HG02852 (cell line): ENCODE measurements around the gene ZRANB1.

ENCODE experiments used
- ATAC-seq: cut with Tn5 transposase; IDR thresholded peaks from one replicate; pipeline ENCODE4 v1.9.1; 2021; ENCODE audit warnings: mild to moderate bottlenecking, moderate library complexity; ENCODE audit not compliant: unreplicated experiment

ZRANB1 gene

DNA sequence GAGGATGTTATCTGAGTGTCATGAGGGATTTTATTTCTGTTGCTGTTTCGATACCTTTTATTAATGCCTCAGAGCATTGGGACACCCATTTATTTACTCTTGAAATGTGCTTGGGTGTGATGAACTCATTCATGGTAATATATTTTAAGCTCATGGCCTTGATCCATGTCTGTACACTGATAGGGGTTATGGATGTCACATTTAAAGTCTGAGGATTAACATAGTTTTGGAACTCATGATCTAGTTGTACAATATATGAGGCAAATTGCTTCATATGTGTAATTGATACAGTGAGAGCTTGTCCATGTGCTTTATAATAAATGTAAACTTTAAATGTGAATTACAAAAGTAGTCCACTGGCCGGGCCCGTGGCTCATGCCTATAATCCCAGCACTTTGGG, 23.0 kb upstream of the ZRANB1 start:
- ATAC-seq = no peak

DNA sequence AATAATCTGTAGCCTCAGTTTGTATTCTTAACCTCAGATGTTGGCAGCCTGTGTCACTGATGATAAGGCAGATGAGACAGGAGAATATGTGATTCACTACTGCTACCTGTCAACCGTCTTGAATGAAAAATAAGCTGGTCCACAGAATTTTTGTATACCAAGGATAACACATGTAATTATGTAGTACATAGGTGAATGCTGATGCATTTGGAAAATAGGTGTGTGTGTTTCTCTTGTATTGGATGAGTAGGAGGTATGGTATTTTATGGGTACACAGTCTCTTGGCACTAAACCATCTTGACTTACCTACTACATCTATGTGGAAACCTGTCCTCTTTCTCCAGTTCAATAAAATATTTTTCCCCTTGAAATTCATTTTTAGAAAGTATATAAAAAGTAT, 20.7 kb upstream of the ZRANB1 start:
- ATAC-seq = no peak

DNA sequence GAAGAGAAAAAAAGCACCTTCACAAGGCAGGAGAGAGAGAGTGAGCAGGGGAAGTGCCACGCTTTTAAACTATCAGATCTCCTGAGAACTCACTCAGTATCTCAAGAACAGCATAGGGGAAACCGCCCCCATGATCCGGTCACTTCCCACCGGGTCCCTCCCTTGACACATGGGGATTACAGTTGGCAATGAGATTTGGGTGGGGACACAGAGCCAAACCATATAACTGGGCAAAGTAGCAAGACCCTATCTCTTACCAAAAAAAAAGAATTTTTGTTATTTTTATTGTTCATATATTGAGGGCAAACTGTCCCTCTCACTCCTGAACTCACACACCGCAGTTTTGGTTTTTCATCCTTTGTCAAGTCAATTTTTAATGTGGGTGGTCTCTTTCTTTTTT, 18.2 kb upstream of the ZRANB1 start:
- no peak for ATAC-seq

DNA sequence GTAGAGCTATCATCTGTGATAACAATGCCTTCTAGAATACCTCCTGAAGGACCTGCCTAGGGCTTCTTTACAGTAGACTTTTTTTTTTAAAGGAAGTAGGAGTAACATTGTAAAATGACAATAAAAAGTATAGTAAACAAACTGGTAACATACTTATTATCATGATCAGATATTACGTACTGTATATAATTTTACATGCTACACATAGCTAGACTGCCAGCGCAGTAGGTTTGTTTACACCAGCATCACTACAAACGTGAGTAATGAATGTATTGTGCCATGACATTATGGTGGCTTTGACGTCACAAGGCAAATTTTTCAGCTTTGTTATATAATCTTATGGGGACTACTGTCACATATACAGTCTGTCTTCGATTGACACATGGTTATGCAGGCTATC, 15.4 kb upstream of the ZRANB1 start:
- ATAC-seq = no peak

DNA sequence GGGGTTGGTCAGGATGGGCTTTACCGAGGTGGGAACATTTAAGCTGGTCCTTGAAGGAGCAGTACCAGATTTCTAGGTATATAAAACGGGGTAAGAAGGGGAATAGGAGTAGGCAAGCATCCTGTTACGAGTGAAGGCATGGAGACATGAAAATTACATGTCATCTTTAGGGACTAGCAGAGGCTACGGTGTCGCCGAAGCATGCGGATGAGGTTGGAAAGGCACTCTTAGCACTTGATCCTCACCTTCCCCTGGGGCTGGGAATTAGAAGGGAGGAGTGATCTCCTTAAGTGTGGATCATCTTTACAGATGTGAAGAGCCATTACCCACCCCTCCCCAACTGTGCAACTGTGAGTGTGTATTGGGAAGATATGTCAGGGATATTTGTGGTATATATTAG, 13.8 kb upstream of the ZRANB1 start:
- ATAC-seq = no peak

DNA sequence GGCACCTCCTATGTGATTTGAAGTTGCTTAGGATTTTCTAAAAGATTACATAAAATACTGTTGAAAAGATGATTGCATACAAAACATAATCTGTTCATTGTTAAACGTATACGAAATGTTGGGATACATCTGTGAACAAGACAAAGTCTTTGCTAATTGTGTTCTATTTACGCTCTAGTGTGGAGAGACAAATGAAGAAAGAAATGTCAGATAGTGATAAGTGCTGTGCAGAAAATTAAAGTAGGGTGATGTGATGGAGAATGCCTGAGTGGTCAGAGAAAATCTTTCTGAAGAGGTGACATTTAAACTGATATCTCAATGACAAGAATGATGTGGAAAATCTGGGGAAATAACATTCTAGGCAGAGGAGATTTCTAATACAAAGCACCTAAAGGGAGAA, 13.4 kb upstream of the ZRANB1 start:
- no peak for ATAC-seq

DNA sequence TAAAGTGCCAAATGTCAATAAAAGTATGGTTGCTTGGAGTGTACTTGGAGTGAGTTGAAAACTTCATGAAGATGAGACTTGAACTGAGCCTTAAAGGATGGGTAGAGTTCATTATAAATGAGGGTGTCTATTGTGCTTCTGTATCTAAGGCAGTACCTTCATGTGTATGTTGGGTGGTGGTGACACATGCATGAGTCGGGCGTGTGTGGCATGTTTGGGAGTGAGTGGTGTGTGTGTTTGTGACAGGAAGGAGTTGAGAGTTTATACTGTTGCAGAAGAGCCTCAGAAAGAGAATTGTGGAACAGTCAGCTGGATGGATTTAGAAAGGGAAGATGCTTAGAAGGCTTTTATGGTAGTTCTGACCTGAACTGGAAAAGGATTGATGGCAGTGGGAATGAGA, 6.0 kb upstream of the ZRANB1 start:
- ATAC-seq = no peak

DNA sequence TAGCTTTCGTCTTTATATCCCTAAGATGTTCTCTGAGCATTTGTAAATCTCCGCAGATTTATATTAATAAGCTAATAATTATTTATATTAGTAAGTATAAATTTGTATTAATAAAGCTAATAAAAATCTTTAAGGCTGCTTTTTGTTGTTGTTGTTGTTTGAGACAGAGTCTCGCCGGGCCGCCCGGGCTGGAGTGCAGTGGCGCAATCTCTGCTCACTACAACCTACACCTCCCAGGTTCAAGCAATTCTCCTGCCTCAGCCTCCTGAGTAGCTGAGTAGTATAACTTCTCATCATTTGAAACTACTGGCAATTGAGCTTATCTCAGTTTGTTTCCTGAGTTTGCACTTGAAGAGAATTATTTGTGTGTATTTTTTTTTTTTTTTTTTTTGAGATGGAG, 5.1 kb upstream of the ZRANB1 start:
- ATAC-seq = no peak

DNA sequence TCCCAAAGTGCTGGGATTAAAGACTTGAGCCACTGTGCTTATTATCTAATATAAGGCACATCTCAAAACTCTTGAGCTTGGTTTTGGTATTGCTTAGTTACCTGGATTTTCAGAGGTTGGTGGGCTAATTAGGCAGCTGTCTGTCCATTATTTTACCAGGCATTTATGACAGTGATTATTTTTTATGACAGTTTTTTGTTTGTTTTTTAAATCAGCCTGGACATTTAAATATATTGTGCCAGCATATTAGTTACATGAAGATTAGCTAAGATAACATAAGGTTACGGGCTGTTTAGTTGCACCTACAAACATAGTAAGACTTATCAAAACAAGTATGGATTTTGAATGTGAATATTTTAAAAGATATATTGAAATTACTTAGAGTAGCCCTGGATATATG, 2.6 kb upstream of the ZRANB1 start:
- no peak for ATAC-seq

DNA sequence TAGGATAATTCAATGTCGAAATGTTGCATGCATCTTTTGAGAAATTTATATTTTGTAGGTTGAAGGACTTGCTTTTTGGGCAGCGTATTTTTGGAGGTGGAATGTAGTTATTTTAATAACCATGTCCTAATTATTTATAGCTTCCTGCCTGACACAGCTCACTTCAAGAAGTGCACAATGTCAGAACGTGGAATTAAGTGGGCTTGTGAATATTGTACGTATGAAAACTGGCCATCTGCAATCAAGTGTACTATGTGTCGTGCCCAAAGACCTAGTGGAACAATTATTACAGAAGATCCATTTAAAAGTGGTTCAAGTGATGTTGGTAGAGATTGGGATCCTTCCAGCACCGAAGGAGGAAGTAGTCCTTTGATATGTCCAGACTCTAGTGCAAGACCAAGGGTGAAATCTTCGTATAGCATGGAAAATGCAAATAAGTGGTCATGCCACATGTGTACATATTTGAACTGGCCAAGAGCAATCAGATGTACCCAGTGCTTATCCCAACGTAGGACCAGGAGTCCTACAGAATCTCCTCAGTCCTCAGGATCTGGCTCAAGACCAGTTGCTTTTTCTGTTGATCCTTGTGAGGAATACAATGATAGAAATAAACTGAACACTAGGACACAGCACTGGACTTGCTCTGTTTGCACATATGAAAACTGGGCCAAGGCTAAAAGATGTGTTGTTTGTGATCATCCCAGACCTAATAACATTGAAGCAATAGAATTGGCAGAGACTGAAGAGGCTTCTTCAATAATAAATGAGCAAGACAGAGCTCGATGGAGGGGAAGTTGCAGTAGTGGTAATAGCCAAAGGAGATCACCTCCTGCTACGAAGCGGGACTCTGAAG, 620 bp downstream of the ZRANB1 start:
- no peak for ATAC-seq

DNA sequence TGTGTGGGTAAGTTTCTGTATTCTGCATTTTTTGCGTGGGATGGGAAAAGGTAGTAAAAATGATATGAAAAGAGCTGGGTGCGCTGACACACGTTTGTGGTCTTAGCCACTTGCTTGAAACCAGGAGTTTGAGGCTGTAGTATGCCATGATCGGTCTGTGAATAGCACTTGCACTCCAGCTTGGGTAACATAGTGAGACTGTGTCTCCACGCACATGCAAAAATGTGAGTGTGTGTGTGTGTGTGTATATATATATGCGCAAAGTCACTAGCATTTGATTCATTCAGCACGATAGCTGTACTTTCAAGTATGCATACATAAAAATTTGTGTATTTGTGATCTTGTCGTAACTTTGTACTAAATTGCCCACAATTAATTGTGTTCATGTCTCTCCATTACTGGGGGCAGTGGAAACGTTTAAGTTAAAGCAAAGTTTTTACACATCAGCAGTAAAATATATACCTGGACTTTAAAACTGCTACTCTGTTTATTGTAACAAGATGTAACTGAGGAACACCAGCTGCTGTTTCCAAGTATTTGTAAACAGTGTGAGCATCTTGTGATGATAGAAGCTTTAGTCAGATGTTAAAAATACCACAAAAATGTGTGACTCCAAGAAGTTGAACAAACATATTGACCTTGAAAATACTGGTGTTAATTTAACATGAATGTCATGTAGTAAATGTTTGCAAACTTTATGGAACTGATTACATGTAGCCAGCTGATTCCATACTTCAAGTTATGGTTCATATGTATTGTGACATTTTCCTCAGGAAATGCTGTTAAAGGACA, 1.6 kb downstream of the ZRANB1 start:
- no peak for ATAC-seq

DNA sequence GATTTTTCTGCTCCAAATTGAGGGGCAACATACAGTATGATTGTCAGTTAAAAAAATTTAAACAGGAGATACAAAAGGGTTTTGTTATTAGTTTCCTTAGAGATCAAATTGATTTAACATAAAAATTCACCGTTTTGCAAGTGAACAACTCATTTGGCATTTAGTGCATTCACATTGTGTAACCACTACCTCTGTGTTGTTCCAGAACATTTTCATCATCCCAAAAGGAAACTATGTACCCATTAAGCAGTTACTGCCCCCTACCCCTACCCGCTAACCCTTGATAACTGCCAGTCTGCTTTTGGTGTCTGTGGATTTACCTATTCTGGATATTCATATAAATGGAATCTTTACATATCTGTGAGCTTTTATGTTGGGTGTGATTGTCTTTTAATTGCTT, 3.1 kb downstream of the ZRANB1 start:
- no peak for ATAC-seq

DNA sequence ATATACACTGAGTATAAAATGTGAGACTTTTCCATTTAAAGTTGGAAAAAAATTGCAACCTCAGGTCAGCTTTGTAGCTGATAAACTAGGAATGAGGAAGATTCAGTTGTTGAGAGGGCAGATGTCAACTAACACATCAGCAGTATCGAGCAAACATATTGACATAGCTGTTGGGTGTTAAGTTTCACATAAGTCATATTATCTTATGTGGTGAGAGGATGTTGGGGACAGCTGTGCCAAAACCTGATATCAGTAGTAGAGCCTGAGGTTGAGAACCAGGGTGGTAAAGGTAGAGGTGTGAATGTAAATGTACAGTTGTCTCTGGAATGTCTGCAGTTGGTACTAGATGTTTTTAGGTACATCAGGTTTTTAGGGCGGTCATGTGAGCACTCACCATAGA, 5.0 kb downstream of the ZRANB1 start:
- no peak for ATAC-seq

DNA sequence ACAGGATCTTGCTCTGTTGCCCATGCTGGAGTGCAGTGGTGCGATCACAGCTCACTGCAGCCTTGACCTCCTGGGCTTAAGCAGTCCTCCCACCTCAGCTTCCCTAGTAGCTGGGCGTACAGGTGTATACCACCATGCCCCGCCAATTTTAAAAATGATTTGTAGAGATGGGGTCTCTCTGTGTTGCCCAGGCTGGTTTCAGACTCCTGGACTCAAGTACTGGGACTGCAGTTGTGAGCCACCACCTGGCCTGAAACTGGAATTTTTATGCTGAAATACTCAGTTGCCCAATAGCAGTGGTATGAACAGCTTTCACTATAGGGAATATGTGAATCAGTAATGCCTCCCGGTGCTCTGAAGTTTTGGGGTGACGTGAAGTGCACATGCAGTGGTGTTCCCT, 7.6 kb downstream of the ZRANB1 start:
- ATAC-seq = no peak

DNA sequence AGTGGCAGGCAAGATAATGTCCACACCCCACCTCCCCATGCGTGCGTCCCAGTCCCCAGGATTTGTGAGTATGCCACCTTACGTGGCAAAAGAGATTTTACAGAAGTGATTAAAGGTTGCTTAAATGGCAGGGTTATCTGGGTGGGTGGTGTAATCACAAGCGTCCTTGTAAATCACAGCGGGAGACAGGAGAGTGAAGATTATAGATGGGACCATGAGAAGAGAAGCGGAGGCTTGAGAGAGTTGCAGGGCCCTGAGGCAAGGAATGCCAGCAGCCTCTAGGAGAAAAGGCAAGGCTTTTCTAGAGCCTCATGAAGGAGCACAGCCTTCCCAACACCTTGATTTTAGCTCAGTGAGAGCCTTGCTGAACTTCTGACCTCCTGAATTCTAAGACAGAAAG, 10.2 kb downstream of the ZRANB1 start:
- no peak for ATAC-seq

DNA sequence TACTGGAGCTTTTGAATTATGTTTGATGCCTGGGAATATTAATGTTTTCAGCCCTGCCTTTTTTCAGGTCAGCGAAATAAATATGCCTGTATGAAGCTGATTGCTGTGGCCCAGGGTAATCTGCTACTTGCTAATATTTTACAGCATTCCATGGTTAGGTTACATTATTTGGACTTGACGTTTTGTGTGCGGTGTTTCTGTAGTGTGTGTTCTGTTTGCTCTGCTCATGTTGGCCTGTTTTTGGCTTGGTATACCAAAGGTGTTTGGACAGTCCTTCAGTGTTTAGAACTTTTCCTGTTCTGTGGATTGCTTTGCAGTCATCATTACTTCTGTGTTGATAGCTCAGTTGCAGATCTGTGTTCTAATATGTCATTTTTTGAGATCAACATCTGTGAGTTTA, 11.5 kb downstream of the ZRANB1 start:
- ATAC-seq = no peak

DNA sequence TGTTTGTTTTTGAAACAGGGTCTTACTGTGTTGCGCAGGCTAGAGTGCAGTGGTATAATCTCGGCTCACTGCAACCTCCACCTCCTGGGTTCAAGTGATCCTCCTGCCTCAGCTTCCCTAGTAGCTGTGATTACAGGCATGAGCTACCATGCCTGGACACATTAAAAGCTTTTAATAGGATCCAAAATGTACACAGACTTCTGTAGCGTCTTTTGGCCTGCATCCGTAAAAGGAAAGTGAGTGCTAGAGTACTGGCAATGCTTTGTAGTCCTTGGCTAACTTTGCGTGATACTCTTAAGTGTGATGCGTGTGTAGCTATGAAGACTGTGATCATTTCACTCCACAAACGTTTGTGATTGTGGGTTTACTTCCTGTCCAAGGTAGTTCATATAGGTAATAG, 13.3 kb downstream of the ZRANB1 start:
- no peak for ATAC-seq

DNA sequence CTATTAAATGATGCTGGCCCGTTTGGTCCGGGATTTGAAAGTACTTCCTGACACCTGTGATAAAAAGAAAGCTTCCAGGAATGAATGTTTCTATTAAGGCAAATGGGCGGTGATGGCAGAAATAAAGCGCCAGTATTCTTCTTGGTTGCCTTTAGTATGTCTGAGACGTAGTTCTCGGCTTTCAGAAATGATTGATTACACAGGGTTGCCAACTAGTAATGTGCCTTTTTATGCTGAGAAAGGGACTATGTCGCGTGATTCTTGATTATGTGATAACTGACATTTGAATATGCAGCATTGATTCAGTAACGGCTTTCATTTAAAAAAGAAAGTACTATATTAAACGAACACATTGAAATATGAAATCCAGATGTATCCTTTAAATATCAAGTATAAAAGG, 13.9 kb downstream of the ZRANB1 start:
- no peak for ATAC-seq

DNA sequence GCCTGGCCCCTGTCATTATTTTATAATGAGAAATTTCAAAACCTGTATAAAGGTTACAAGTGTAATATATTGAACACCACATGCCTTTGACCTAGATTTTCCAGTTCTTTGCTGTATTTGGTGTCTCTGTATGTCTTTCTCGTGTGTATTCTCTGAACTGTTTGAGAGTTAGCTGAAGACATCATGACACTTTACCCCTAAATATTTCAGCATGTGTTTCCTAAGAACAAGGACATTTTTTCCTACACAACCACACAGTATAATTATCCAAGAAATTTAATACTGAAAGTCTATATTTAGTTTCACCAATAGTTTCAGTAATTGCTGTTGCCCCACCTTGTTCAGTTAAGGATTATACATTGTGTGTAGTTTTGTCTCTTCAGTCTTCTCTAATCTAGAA, 14.8 kb downstream of the ZRANB1 start:
- no peak for ATAC-seq

DNA sequence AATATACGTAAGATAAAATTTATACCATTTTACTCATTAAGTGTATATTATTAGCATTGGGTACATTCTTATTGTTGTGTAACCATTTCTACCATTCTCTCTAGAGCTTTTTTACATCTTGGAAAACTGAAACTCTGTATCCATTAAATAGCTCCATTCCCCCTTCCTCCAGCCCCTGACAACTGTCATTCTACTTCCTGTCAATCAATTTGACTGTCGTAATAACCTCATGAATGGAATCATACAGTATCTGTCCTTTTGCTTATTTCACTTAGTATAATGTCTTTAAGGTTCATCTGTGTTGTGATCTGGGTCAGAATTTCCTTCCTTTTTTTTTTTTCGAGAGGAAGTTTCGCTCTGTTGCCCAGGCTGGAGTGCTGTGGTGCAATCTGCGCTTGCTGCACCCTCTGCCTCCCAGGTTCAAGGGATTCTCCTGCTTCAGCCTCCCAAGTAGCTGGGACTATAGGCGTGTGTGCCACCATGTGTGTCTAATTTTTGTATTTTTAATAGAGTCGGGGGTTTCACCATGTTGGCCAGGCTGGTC, 15.6 kb downstream of the ZRANB1 start:
- no peak for ATAC-seq

DNA sequence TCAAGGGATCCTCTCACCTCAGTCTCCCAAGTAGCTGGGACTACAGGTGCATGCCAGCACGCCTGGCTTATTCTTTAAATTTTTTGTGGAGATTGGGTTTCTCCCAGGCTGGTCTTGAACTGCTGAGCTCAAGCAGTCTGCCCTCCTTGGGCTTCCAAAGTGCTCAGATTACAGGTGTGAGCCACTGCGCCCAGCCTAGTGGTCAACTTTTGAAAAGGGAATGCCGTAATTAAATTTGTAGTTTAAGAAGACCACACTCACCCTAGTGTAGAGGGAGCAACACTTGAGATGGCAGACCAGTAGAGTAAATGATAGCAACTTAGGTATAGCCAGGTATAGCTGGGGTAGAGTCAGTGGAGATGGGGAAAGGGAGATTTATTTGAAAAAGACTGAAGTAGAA, 17.6 kb downstream of the ZRANB1 start:
- no peak for ATAC-seq

DNA sequence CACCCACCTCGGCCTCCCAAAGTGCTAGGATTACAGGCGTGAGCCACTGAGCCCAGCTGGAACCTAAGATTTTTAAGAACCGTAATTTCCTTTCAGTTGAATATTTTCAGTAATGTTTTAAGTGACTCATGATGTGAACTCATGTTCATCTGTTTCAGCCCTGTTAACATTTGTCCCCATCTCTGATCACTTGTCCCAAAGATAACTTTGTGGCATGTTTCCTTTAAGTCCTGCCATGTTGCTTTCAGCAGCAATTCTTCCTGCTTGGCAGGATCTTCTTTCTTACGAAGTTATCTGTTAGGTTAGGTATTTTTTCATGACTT, 19.3 kb downstream of the ZRANB1 start:
- no peak for ATAC-seq
